ENCODE measurements around the gene ZNF569. TPM values are rescaled to one million over a fixed set of nuclear protein-coding genes. Genes with fewer than 3 reads are reported as not detected.

ZNF569 gene
- total RNA-seq, 1 experiment from 2014 or later = 9.5 TPM

DNA sequence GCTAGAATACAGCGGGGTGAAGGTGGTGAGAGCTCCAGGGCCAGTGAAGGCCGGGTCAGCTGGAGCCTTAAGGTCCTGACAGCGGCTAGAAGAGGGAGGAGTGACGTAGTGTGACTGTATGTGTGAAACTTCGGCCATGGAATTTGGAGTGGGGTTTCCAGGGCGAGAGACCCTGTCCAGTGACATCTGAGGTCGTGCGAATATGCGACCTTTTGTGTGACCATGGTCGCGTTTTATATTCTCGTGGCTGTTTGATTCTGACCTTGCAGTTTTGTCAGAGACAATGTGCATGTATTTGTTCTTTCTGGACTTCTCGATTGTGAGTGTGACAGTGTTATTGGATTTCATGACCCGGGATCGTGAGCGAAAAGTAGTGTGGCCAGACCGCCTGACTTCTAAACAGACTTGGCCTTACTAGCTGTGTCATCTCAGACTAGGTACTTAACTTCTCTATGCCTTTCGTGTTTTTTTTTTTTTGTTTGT is 405 bp upstream of the ZNF569 start:
- H3K27ac ChIP-seq (ENCODE audit: low read depth, low read length, poor library complexity, severe bottlenecking) = peak overlapping the region; percentile 87
- no peaks in the 10 kb centered on the region for H3K27me3 ChIP-seq (replicated peaks; ENCODE audit: insufficient read depth, low read depth, low read length, poor library complexity)
- POLR2A ChIA-PET (ENCODE audit: low non-redundant PET) = no interaction called here
- BruUV-seq (replicated peaks) = no TSS peak
- H3K9me3 ChIP-seq (ENCODE audit: low read depth, low read length, poor library complexity, severe bottlenecking) = peaks cover 19% of the 10 kb centered on the region
- intact Hi-C loops (cut with micrococcal nuclease; ENCODE audit: unreplicated experiment) = no loop called here
- H3K36me3 ChIP-seq (ENCODE audit: insufficient read depth, low read length, poor library complexity, severe bottlenecking) = peaks cover 14% of the 10 kb centered on the region
- DNase-seq (ENCODE audit: low spot score) = no peak
- CTCF ChIA-PET = no interaction called here
- H3K4me1 ChIP-seq (ENCODE audit: insufficient read depth, low read length, poor library complexity, severe bottlenecking) = peaks cover 2% of the 10 kb centered on the region
- TF ChIP-seq EZH2 (IDR thresholded peaks at IDR 0.05; ENCODE audit: borderline replicate concordance, low read depth, low read length, poor library complexity, severe bottlenecking) = no peak
- TF ChIP-seq, protein P1, sequence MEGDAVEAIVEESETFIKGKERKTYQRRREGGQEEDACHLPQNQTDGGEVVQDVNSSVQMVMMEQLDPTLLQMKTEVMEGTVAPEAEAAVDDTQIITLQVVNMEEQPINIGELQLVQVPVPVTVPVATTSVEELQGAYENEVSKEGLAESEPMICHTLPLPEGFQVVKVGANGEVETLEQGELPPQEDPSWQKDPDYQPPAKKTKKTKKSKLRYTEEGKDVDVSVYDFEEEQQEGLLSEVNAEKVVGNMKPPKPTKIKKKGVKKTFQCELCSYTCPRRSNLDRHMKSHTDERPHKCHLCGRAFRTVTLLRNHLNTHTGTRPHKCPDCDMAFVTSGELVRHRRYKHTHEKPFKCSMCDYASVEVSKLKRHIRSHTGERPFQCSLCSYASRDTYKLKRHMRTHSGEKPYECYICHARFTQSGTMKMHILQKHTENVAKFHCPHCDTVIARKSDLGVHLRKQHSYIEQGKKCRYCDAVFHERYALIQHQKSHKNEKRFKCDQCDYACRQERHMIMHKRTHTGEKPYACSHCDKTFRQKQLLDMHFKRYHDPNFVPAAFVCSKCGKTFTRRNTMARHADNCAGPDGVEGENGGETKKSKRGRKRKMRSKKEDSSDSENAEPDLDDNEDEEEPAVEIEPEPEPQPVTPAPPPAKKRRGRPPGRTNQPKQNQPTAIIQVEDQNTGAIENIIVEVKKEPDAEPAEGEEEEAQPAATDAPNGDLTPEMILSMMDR (conservative IDR thresholded peaks at IDR 0.05; ENCODE audit: low read depth, low read length) = no peak
- peak overlapping the region; percentile 70 for H3K4me3 ChIP-seq (ENCODE audit: low read depth, low read length, poor library complexity, severe bottlenecking)

DNA sequence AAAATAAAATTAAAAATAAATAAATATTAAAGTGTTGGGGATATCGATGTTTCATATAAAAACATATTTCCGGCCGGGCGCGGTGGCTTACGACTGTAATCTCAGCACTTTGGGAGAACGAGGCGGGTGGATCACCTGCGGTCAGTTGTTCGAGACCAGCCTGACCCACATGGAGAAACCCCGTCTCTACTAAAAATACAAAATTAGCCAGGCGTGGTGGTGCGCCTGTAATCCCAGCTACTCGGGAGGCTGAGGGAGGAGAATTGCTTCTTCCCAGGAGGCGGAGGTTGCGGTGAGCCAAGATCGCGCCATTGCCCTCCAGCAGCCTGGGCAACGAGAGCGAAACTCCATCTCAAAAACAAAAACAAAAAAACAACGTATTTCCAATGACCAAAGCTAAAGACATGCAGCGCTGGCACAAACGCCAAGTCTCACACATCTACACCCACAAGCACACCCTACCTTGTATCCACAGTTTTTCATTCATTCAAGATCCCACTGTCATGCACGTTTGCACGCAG is 907 bp downstream of the ZNF569 start:
- no peak for TF ChIP-seq EZH2 (IDR thresholded peaks at IDR 0.05; ENCODE audit: borderline replicate concordance, low read depth, low read length, poor library complexity, severe bottlenecking)
- TF ChIP-seq, protein P1 (conservative IDR thresholded peaks at IDR 0.05; ENCODE audit: low read depth, low read length) = no peak
- Histone ChIP-seq H3K27me3 (replicated peaks; ENCODE audit: insufficient read depth, low read depth, low read length, poor library complexity) (no peaks in the 10 kb centered on the region), H3K36me3 (ENCODE audit: insufficient read depth, low read length, poor library complexity, severe bottlenecking) (peaks cover 22% of the 10 kb centered on the region), H3K4me3 (ENCODE audit: low read depth, low read length, poor library complexity, severe bottlenecking) (peak overlapping the region; percentile 70), H3K27ac (ENCODE audit: low read depth, low read length, poor library complexity, severe bottlenecking) (peak overlapping the region; percentile 87), H3K4me1 (ENCODE audit: insufficient read depth, low read length, poor library complexity, severe bottlenecking) (peaks cover 2% of the 10 kb centered on the region), H3K9me3 (ENCODE audit: low read depth, low read length, poor library complexity, severe bottlenecking) (peaks cover 17% of the 10 kb centered on the region)
- no peak for DNase-seq (ENCODE audit: low spot score)
- CTCF ChIA-PET = no interaction called here
- POLR2A ChIA-PET (ENCODE audit: low non-redundant PET) = interaction anchor here (0.9 kb wide), 1 partner anchor 96 kb away, joined by 3 read pairs; the partner anchor contains the start of gene ZNF527
- intact Hi-C loops (cut with micrococcal nuclease; ENCODE audit: unreplicated experiment) = no loop called here
- BruUV-seq (replicated peaks) = TSS peak; percentile 48

DNA sequence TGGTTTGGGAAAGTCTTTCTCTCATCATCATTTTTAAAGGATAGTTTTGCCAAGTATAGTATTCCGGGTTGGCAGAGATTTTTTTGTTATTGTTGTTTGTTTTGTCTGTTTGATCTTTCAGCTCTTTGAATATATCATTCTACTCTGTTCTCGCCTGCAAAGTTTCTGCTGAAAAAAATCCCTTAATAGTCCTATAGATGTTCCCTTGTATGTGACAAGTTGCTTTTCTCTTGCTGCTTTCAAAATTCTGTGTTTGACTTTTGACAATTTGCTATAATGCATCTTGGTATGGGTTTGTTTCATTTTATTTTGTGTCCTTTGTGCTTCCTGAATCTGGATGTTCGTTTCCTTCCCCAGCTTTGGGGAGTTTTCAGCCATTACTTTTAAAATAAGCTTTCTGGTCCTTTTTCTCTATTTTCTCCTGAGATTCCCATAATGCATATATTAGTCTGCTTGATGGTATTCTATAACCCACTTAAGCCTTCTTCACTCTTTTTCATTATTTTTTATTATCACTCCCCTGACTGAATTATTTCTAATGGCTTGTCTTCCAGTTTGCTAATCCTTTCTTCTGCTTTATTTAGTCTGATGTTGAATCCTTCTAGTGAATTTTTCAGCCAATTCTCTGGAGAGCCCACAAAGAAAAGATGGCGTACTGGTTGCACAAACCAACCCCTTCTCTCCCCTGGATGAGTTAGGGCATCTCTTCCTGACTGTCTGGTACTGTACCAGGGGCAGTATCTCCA is 14.6 kb downstream of the ZNF569 start:
- CTCF ChIA-PET = no interaction called here
- BruUV-seq (replicated peaks) = no TSS peak
- TF ChIP-seq EZH2 (IDR thresholded peaks at IDR 0.05; ENCODE audit: borderline replicate concordance, low read depth, low read length, poor library complexity, severe bottlenecking) = no peak
- TF ChIP-seq, protein P1 (conservative IDR thresholded peaks at IDR 0.05; ENCODE audit: low read depth, low read length) = no peak
- H3K4me1 ChIP-seq (ENCODE audit: insufficient read depth, low read length, poor library complexity, severe bottlenecking) = no peaks in the 10 kb centered on the region
- intact Hi-C loops (cut with micrococcal nuclease; ENCODE audit: unreplicated experiment) = no loop called here
- POLR2A ChIA-PET (ENCODE audit: low non-redundant PET) = no interaction called here
- peaks cover 87% of the 10 kb centered on the region for H3K9me3 ChIP-seq (ENCODE audit: low read depth, low read length, poor library complexity, severe bottlenecking)
- no peak overlapping the region for H3K4me3 ChIP-seq (ENCODE audit: low read depth, low read length, poor library complexity, severe bottlenecking)
- no peaks in the 10 kb centered on the region for H3K36me3 ChIP-seq (ENCODE audit: insufficient read depth, low read length, poor library complexity, severe bottlenecking)
- DNase-seq (ENCODE audit: low spot score) = no peak
- H3K27me3 ChIP-seq (replicated peaks; ENCODE audit: insufficient read depth, low read depth, low read length, poor library complexity) = no peaks in the 10 kb centered on the region
- no peak overlapping the region for H3K27ac ChIP-seq (ENCODE audit: low read depth, low read length, poor library complexity, severe bottlenecking)
